Measurements from ENCODE around the gene MTFR1L. TPM values are rescaled to one million over a fixed set of nuclear protein-coding genes. Genes with fewer than 3 reads are reported as not detected.

MTFR1L gene
- total RNA-seq, 1 experiment from 2014 or later = 26.2 TPM

GRCh38 chr1:25864434-25864833 is 44.7 kb downstream of the MTFR1L start:
- Mint-ChIP-seq H3K27ac (ENCODE audit: unreplicated experiment) (peak overlapping the region; percentile 23), H3K9me3 (ENCODE audit: unreplicated experiment) (no peaks in the 10 kb centered on the region), H3K36me3 (ENCODE audit: insufficient read depth, unreplicated experiment) (peaks cover 36% of the 10 kb centered on the region), H3K4me3 (ENCODE audit: unreplicated experiment) (no peak overlapping the region), H3K27me3 (ENCODE audit: insufficient read depth, unreplicated experiment) (no peaks in the 10 kb centered on the region), H3K4me1 (ENCODE audit: low read depth, unreplicated experiment) (peaks cover 7% of the 10 kb centered on the region)
- no peaks in the 10 kb centered on the region; the same call in 1 of the 2 replicates for H3K9me3 ChIP-seq
- no TSS peak for BruUV-seq (replicated peaks)
- ChIA-PET CTCF (no interaction called here), POLR2A (no interaction called here)
- intact Hi-C loops (cut with micrococcal nuclease; ENCODE audit: unreplicated experiment) = no loop called here
- no peak overlapping the region for H3K4me3 ChIP-seq (ENCODE audit: low read depth, low read length)
- H3K4me1 ChIP-seq = peaks cover 20% of the 10 kb centered on the region
- H3K27me3 ChIP-seq (replicated peaks; ENCODE audit: control insufficient read depth, insufficient read depth, low read length) = no peaks in the 10 kb centered on the region
- no peak for TF ChIP-seq CTCF (IDR thresholded peaks at IDR 0.05; ENCODE audit: insufficient read depth in 1 of 2, low read depth in 1 of 2, low read length in 1 of 2, severe bottlenecking in 1 of 2, unreplicated experiment in 1 of 2)
- DNase-seq = no peak
- peaks cover 2% of the 10 kb centered on the region; the same call in 1 of the 2 replicates for H3K36me3 ChIP-seq (ENCODE audit: control insufficient read depth, insufficient read depth, low read length)

GRCh38 chr1:25866288-25866687 is 46.5 kb downstream of the MTFR1L start:
- BruUV-seq (replicated peaks) = no TSS peak
- TF ChIP-seq CTCF (IDR thresholded peaks at IDR 0.05; ENCODE audit: insufficient read depth in 1 of 2, low read depth in 1 of 2, low read length in 1 of 2, severe bottlenecking in 1 of 2, unreplicated experiment in 1 of 2) = no peak
- peaks cover 29% of the 10 kb centered on the region for H3K36me3 Mint-ChIP-seq (ENCODE audit: insufficient read depth, unreplicated experiment)
- DNase-seq = no peak
- intact Hi-C loops (cut with micrococcal nuclease; ENCODE audit: unreplicated experiment) = no loop called here
- H3K4me3 ChIP-seq (ENCODE audit: low read depth, low read length) = no peak overlapping the region
- no peaks in the 10 kb centered on the region for H3K9me3 Mint-ChIP-seq (ENCODE audit: unreplicated experiment)
- CTCF ChIA-PET = no interaction called here
- no peak overlapping the region for H3K27ac Mint-ChIP-seq (ENCODE audit: unreplicated experiment)
- H3K4me1 ChIP-seq = peaks cover 17% of the 10 kb centered on the region
- H3K4me1 Mint-ChIP-seq (ENCODE audit: low read depth, unreplicated experiment) = peaks cover 7% of the 10 kb centered on the region
- H3K27me3 ChIP-seq (replicated peaks; ENCODE audit: control insufficient read depth, insufficient read depth, low read length) = no peaks in the 10 kb centered on the region
- peaks cover 2% of the 10 kb centered on the region; the same call in 1 of the 2 replicates for H3K36me3 ChIP-seq (ENCODE audit: control insufficient read depth, insufficient read depth, low read length)
- H3K27me3 Mint-ChIP-seq (ENCODE audit: insufficient read depth, unreplicated experiment) = no peaks in the 10 kb centered on the region
- no peak overlapping the region for H3K4me3 Mint-ChIP-seq (ENCODE audit: unreplicated experiment)
- POLR2A ChIA-PET = no interaction called here
- H3K9me3 ChIP-seq = no peaks in the 10 kb centered on the region

- POLR2A ChIA-PET = no interaction called here
- H3K27ac Mint-ChIP-seq (ENCODE audit: unreplicated experiment) = no peak overlapping the region
These were observed 47.6 kb downstream of the MTFR1L start for GRCh38 chr1:25867210-25867991.

More at GRCh38 chr1:25867210-25867991, 47.6 kb downstream of the MTFR1L start:
- H3K27me3 Mint-ChIP-seq (ENCODE audit: insufficient read depth, unreplicated experiment) = no peaks in the 10 kb centered on the region
- CTCF ChIA-PET = interaction anchor here (0.6 kb wide), 1 partner anchor 23 kb away, joined by 3 read pairs; no protein-coding TSS in a partner anchor
- Histone ChIP-seq H3K36me3 (ENCODE audit: control insufficient read depth, insufficient read depth, low read length) (peaks cover 2% of the 10 kb centered on the region; the same call in 1 of the 2 replicates), H3K4me3 (ENCODE audit: low read depth, low read length) (no peak overlapping the region), H3K27me3 (replicated peaks; ENCODE audit: control insufficient read depth, insufficient read depth, low read length) (no peaks in the 10 kb centered on the region), H3K9me3 (no peaks in the 10 kb centered on the region), H3K4me1 (peaks cover 14% of the 10 kb centered on the region)
- no peak overlapping the region for H3K4me3 Mint-ChIP-seq (ENCODE audit: unreplicated experiment)
- H3K36me3 Mint-ChIP-seq (ENCODE audit: insufficient read depth, unreplicated experiment) = peaks cover 24% of the 10 kb centered on the region
- no peaks in the 10 kb centered on the region for H3K9me3 Mint-ChIP-seq (ENCODE audit: unreplicated experiment)
- H3K4me1 Mint-ChIP-seq (ENCODE audit: low read depth, unreplicated experiment) = peaks cover 7% of the 10 kb centered on the region
- no peak for TF ChIP-seq CTCF (IDR thresholded peaks at IDR 0.05; ENCODE audit: insufficient read depth in 1 of 2, low read depth in 1 of 2, low read length in 1 of 2, severe bottlenecking in 1 of 2, unreplicated experiment in 1 of 2)
- DNase-seq = peak; percentile 16 to 49
- no TSS peak for BruUV-seq (replicated peaks)
- intact Hi-C loops (cut with micrococcal nuclease; ENCODE audit: unreplicated experiment) = no loop called here

Data from Caco-2 (cell line).